HepG2 (cell line): Measurements from ENCODE around the gene GAN. TPM values are rescaled to one million over a fixed set of nuclear protein-coding genes. Genes with fewer than 3 reads are reported as not detected.

Experiments
- ATF4 ChIP-seq, 2 experiments: fragments of 450-650 bp in 1 of 2; sonication (generic) in 1 of 2; formaldehyde crosslinking; IDR thresholded peaks; 2 replicates each; pipeline versions ENCODE4 v1.5.0 to v1.8.0; 2020 to 2022; ENCODE audit warnings: mild to moderate bottlenecking in 1 of 2, missing genetic modification reagents in 1 of 2
- JDP2 ChIP-seq: sonication (generic); formaldehyde crosslinking; IDR thresholded peaks from 2 replicates; pipeline ENCODE4 v1.8.1; 2022; ENCODE audit warnings: missing genetic modification reagents, borderline replicate concordance
- KAT8 ChIP-seq: IDR thresholded peaks from 2 replicates; pipeline ENCODE4 v1.6.1; 2016; ENCODE audit warnings: missing genetic modification reagents, missing compliant biosample characterization
- LRRFIP1 ChIP-seq: sonication (generic); formaldehyde crosslinking; conservative IDR thresholded peaks from 2 replicates; pipeline ENCODE4 v1.4.0; 2020; ENCODE audit warnings: missing genetic modification reagents
- MED1 ChIP-seq: sonication (generic); formaldehyde crosslinking; IDR thresholded peaks from 2 replicates; pipeline ENCODE4 v1.4.0; 2020; ENCODE audit warnings: missing genetic modification reagents
- NFKB2 ChIP-seq: sonication (generic); formaldehyde crosslinking; IDR thresholded peaks from 2 replicates; pipeline ENCODE4 v1.4.0; 2020; ENCODE audit warnings: missing genetic modification reagents, borderline replicate concordance
- PAWR ChIP-seq: sonication (generic); formaldehyde crosslinking; IDR thresholded peaks from 2 replicates; pipeline ENCODE4 v1.4.0; 2020; ENCODE audit warnings: missing genetic modification reagents, mild to moderate bottlenecking, borderline replicate concordance
- PAXIP1 ChIP-seq: sonication (generic); formaldehyde crosslinking; conservative IDR thresholded peaks from 2 replicates; pipeline ENCODE4 v1.4.0; 2020; ENCODE audit warnings: mild to moderate bottlenecking, missing genetic modification reagents, moderate library complexity
- PPARG ChIP-seq: conservative IDR thresholded peaks from 2 replicates; pipeline ENCODE4 v1.6.1; 2016; ENCODE audit warnings: missing biosample characterization, missing genetic modification reagents
- ZFP36L2 ChIP-seq: sonication (generic); formaldehyde crosslinking; IDR thresholded peaks from 2 replicates; pipeline ENCODE4 v1.4.0; 2020; ENCODE audit warnings: missing genetic modification reagents
- ZNF362 ChIP-seq: sonication (generic); formaldehyde crosslinking; IDR thresholded peaks from 2 replicates; pipeline ENCODE4 v1.4.0; 2020; ENCODE audit warnings: missing genetic modification reagents, mild to moderate bottlenecking, borderline replicate concordance
- ZNF543 ChIP-seq: sonication (generic); formaldehyde crosslinking; IDR thresholded peaks from 2 replicates; pipeline ENCODE4 v1.4.0; 2020; ENCODE audit warnings: mild to moderate bottlenecking, missing genetic modification reagents
- ZNF614 ChIP-seq: IDR thresholded peaks from 2 replicates; pipeline ENCODE4 v1.6.1; 2018; ENCODE audit warnings: missing biosample characterization, missing genetic modification reagents, inconsistent platforms, borderline replicate concordance
- polyA plus RNA-seq, 8 experiments: library from polyadenylated mRNA; depleted of rRNA in 3 of 8; stranded (reverse) in 7 of 8; unstranded in 1 of 8; fragments of >200 nt; fragmentation: Illumina TruSeq in 4 of 8; extraction: Trizol in 4 of 8; gene quantifications; 2 replicates each; pipeline versions ENCODE4 v1.2.1 to v1.2.3, GENCODE V29; 2011 to 2016; ENCODE audit warnings: low read depth in 4 of 8, missing spikeins in 1 of 8, mixed read lengths in 1 of 8; ENCODE audit not compliant: insufficient read depth in 1 of 8
- total RNA-seq, 5 experiments: library from RNA; depleted of rRNA; stranded (reverse); fragments of >200 nt; fragmentation: Illumina TruSeq; extraction: Trizol; gene quantifications; 2 replicates each; pipeline ENCODE4 v1.2.3, GENCODE V29; 2016; ENCODE audit warnings: low read depth in 1 of 5
- TF ChIP-seq, protein P1 (sequence below): sonication (generic); formaldehyde crosslinking; IDR thresholded peaks from 2 replicates; pipeline ENCODE4 v1.4.0; 2020; ENCODE audit warnings: missing genetic modification reagents
- TF ChIP-seq, protein P2 (sequence below): sonication (generic); formaldehyde crosslinking; IDR thresholded peaks from 2 replicates; pipeline ENCODE4 v1.4.0; 2020; ENCODE audit warnings: missing genetic modification reagents, borderline replicate concordance

GAN gene
- total and polyA plus RNA-seq, 2 of the 13 experiments (the other 11 are each of a cell fraction or from before 2014, with no cell fraction given) = 4.3 to 11.0 TPM

GRCh38 chr16:81429045-81429521 is 114.3 kb downstream of the GAN start (continued):
- TF ChIP-seq NFKB2 (CRISPR knock-in tag) (0 out of 2 replicates have a peak, but pooled peaks have one; percentile 43), ZNF543 (CRISPR knock-in tag) (no peak), ZNF614 (CRISPR knock-in tag) (0 out of 2 replicates have a peak, but pooled peaks have one; percentile 50), PAWR (CRISPR knock-in tag) (no peak), ZFP36L2 (CRISPR knock-in tag) (no peak), KAT8 (peak; percentile 27; the same call in 1 of the 2 replicates), MED1 (CRISPR knock-in tag) (no peak), ZNF362 (CRISPR knock-in tag) (peak; percentile 73; the same call in 1 of the 2 replicates), ATF4 (CRISPR knock-in tag; IDR thresholded peaks at IDR 0.05) (no peak; a peak in 1 of 4 replicates), JDP2 (CRISPR knock-in tag) (no peak), PPARG (CRISPR knock-in tag) (0 out of 2 replicates have a peak, but pooled peaks have one; percentile 24), LRRFIP1 (CRISPR knock-in tag) (no peak), PAXIP1 (no peak)
- TF ChIP-seq, protein P1, sequence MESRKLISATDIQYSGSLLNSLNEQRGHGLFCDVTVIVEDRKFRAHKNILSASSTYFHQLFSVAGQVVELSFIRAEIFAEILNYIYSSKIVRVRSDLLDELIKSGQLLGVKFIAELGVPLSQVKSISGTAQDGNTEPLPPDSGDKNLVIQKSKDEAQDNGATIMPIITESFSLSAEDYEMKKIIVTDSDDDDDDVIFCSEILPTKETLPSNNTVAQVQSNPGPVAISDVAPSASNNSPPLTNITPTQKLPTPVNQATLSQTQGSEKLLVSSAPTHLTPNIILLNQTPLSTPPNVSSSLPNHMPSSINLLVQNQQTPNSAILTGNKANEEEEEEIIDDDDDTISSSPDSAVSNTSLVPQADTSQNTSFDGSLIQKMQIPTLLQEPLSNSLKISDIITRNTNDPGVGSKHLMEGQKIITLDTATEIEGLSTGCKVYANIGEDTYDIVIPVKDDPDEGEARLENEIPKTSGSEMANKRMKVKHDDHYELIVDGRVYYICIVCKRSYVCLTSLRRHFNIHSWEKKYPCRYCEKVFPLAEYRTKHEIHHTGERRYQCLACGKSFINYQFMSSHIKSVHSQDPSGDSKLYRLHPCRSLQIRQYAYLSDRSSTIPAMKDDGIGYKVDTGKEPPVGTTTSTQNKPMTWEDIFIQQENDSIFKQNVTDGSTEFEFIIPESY (CRISPR knock-in tag) = no peak
- TF ChIP-seq, protein P2, sequence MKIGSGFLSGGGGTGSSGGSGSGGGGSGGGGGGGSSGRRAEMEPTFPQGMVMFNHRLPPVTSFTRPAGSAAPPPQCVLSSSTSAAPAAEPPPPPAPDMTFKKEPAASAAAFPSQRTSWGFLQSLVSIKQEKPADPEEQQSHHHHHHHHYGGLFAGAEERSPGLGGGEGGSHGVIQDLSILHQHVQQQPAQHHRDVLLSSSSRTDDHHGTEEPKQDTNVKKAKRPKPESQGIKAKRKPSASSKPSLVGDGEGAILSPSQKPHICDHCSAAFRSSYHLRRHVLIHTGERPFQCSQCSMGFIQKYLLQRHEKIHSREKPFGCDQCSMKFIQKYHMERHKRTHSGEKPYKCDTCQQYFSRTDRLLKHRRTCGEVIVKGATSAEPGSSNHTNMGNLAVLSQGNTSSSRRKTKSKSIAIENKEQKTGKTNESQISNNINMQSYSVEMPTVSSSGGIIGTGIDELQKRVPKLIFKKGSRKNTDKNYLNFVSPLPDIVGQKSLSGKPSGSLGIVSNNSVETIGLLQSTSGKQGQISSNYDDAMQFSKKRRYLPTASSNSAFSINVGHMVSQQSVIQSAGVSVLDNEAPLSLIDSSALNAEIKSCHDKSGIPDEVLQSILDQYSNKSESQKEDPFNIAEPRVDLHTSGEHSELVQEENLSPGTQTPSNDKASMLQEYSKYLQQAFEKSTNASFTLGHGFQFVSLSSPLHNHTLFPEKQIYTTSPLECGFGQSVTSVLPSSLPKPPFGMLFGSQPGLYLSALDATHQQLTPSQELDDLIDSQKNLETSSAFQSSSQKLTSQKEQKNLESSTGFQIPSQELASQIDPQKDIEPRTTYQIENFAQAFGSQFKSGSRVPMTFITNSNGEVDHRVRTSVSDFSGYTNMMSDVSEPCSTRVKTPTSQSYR = peak; percentile 53; the same call in 1 of the 2 replicates
